Mammary epithelial cell (primary cell): Measurements from ENCODE around the gene SDCCAG8.

Experiments used
- CTCF ChIP-seq, 2 donors: IDR thresholded peaks in 1 of 2; conservative IDR thresholded peaks in 1 of 2; 2 replicates each; pipeline ENCODE4 v1.5.1; 2011 to 2012; ENCODE audit warnings: inconsistent platforms in 2 of 2, low read length in 2 of 2, mild to moderate bottlenecking in 2 of 2, control low read depth in 1 of 2, low read depth in 1 of 2; ENCODE audit not compliant: insufficient read depth in 1 of 2; ENCODE audit errors: extremely low read depth in 1 of 2
- EZH2 ChIP-seq: IDR thresholded peaks from 2 replicates; pipeline ENCODE4 v1.6.1; 2012; ENCODE audit warnings: low read length, inconsistent platforms, borderline replicate concordance

DNA sequence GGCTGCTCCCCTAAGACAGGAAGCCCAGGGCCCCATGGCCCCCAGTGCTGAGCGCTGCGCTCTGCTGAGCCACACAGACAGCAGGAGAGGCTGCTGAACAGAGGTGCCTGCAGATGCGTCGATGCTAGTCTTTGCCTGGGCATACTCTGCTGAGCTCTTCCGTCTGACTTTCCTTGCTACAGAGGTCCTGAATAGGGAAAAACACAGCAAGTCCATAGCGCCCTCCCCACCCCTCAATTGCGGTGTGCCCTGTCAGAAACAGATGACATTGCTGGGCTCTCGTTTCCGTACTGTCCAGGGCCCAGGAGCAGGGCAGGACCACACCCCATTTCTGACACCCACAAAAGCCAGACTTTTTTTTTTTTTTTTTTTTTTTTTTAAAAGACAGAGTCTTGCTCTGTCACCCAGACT lies 252.5 kb downstream of the SDCCAG8 start:
- TF ChIP-seq CTCF (conservative IDR thresholded peaks at IDR 0.05 in 1 of 2, IDR thresholded peaks at IDR 0.05 in 1 of 2; ENCODE audit: extremely low read depth in 1 of 2, insufficient read depth in 1 of 2, low read depth in 1 of 2, low read length in 2 of 2) (no peak), EZH2 (no peak)
